ENCODE measurements around the gene GCNT3.

Gene GCNT3

DNA sequence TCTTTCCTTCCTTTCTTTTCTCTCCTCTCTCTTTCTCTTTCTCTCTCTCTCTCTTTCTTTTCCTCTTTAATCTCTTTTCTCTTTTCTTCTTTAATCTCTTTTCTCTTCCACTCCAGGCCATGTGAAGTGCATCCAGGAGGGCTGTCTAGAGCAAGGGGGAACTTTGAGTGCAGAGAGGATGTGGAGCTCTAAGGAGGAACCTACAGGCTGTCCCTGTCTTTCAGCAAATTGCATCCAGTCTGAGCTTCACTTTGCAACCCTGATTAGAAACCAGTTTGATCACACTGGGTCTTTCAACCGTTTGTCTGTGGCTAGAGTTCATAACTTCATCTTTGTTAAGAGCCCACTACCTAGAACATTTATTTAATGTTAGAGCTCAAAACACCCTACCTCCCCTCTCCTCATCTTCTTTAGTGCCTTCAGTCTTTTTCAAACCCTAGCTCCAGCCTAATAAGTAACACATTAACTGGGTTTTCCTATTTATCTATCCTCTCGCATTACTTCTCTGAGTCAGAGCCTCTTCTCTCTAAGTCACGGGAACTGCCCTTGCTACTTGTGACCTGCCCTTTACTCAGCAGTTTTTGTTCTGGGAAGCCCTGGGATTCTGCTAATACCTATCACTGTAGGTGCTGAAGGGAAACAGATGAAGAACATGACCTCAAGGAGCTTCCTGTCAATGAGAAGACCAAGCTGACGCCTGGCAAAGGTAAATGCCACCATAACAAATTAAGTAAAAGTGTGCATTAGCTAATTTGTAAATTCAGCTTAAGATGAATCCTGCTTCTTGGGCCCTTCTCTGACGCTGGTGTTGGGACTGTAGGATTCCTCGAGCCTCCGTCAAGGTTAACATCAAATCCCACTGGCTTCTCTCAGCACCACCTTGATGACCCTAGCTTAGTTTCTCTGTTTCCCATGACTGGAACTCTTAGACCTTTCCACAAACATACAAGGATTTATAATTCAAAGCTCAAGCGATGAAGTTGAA lies at the start of gene GCNT3:
Gene GCNT3, plus strand, starts transcription at position 508 of the 985 bp plus-strand sequence. CDS start 6,456 bp downstream, outside the sequence.
- DNase-seq, result no peak

DNA sequence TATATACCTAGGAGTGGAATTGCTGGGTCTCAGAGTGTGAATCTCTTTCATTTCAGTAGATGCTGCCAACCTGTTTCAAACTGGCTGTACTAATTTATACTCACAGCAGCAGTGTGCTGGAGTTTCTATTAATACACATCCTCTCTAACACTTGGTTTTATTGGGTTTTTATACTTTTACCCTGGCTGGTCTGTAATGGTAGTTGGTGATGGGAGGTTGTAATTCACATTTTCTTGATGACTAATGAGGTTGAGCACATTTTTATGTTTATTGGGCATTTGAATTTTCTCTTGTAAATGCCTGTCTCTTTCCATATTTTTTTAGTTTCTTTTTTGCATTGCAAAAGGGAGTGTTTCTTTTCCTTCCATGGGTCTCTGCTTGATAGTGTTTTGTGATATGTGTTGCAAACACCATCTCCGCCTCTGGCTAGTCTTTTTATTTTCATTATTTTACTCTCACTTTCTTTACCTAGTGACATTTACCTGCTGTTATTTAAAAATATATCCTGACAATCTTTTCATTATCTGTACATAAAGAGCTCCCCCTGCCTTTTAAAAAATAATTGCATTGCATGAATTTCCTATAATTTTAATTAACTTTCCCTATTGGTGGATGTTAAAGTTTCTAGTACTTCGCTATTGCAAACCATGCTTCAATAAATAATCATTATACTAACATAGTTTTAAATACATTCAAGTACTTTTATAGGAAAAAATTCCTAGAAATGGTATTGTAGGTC lies 49.0 kb upstream of the GCNT3 start:
- DNase-seq, result no peak

GRCh38 chr15:59565299-59565698 lies 46.3 kb upstream of the GCNT3 start:
- DNase-seq, result no peak

- DNase-seq, result no peak
Measured at GRCh38 chr15:59567324-59567723, 44.3 kb upstream of the GCNT3 start.

DNA sequence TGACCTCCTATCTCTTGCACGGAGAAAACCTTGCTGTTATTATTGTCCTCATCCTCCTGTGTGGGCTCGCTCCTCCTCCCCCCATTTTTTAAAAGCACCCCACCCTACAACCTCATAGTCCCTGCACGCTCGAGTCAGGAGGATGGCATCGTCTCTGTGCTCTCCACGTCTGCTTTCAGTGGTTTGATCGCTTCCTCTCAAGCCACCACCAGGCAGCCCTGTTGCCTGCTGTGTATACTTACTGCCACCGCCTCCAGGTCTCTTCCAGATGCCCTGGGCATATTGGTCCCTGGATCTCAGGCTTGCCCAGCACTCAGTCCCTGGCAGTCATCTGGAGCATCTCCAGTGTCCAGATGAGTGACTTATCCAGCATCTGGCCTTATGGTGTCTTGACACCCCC lies 42.1 kb upstream of the GCNT3 start:
- no peak for DNase-seq

GRCh38 chr15:59570315-59570714 lies 41.3 kb upstream of the GCNT3 start:
- DNase-seq, result no peak

DNA sequence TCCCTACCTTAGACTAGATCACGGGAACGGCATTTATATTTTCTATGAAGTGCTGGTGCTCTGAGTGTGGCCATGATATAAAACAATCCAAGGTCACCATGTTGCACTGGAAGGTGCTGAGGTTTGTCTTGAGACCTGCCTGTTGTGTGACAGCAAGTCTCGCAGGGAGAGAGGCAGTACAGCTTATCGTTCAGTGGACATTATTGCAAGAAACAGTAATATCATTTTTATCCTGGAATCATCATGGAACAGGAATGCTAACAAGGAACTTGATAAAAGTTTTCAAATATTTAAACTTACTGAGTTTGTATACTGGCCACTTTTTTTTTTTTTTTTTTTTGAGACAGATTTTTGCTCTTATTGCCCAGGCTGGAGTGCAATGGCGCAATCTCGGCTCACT lies 40.0 kb upstream of the GCNT3 start:
- DNase-seq, result no peak

- no peak for DNase-seq
Measured at GRCh38 chr15:59583088-59583487, 28.5 kb upstream of the GCNT3 start.

DNA sequence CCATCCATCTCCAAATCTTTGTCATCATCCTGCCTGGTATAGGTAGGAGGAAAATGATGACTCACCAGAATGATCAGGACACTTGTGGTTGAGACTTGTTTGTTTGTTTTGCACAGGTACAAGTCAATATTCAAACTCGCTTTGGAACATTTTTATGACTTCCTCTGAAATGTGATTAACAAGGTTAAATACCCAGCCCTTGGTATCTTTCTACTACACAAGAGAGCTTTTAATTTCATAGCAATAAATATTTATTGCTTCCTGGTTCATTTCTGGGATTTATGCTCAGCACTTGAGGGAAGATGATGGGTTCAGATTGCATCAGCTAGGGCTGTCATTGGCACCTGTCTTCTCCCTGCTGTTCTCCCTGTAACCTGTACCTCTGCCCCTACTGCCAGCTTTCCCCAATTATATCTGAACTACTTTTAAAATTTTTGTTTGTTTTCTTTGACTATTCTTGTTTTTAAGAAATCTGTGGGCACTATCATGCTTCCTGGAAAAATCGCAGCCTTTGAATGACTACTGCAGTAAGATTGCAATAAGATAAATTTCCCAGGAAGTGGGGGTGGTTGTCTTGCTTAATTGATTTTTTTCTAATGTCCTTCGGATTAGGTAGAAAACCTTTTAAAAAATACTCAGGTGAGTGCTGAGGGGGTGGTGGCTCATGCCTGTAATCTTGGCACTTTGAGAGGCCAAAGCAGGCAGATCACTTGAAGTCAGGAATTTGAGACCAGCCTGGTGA lies 24.3 kb upstream of the GCNT3 start:
- DNase-seq, result no peak

DNA sequence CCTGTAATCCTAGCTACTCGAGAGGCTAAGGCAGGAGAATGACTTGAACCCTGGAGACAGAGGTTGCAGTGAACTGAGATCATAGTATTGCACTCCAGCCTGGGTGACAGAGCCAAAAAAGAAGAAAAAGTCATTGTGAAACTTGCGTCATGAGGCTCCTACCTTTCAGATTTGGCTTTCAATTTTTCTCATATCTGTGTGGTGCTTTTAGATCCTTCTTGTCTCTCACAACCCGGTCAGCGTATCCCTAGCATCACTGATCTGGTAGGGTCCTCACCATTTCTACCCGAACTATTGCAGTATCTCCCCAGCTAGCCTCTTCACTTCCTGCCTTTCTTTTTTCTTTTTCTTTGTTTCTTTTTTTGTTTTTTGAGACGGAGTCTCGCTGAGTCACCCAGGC lies 21.6 kb upstream of the GCNT3 start:
- no peak for DNase-seq

GRCh38 chr15:59591356-59591755 lies 20.2 kb upstream of the GCNT3 start:
- DNase-seq, result no peak

DNA sequence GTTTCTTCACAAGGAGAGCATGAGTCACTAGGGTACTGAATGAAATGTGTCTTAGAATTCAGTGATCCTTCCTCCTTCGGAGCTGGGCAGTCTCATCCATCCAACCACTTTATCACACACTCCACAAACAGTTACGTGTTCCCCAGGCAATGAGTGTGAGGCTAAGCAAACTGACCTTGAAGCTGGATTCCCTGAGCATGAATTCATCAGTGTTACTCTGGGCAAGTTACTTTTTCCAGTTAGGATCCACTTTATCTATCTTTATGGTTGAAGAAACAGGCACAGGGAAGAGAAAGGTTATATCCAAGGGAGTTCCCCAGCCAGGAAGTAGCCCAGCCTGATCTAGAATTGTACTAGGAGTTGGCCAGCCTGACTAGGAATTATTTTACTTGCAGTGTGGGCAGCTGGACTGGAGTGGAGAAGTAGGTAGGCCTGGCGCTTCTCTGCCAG lies 17.1 kb upstream of the GCNT3 start:
- no peak for DNase-seq

DNA sequence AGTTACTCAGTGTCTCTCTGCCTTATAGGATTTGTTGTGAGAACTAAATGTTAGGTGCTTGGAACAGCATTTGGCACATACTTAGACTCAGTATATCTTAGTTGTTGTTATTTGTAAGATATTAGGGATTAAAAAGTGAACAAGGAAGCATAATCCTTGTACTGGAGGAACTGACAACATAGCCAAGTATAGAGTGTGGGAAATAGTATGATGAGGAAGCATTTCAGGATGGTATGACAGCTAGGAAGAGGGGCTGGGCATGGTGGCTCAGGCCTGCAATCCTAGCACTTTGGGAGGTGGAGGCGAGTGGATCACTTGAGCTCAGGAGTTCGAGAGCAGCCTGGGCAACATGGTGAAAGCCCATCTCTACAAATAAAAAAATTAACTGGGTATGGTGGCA lies 16.6 kb upstream of the GCNT3 start:
- DNase-seq, result no peak

GRCh38 chr15:59595434-59595915 lies 16.1 kb upstream of the GCNT3 start:
- DNase-seq, result no peak

GRCh38 chr15:59596640-59597039 lies 14.9 kb upstream of the GCNT3 start:
- DNase-seq, result no peak

DNA sequence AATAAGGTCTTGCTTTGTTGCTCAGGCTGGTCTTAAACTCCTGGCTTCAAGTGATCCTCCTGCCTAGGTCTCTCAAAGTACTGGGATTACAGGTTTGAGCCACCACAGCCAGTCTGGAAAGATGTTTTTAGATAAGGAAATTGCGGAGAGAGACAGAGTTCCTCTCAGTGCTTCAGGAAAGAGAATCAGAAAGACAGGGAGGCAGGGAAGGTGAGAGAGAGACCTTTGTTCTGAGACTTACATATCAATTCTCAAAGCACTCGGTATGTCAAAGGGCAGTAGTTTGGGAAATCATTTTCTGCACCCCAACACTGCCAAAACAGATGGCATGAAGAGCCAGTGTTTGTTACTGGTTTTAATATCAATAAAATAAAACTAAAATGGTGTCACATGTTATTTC lies 13.1 kb upstream of the GCNT3 start:
- no peak for DNase-seq

GRCh38 chr15:59605994-59606393 lies 5.6 kb upstream of the GCNT3 start:
- no peak for DNase-seq

DNA sequence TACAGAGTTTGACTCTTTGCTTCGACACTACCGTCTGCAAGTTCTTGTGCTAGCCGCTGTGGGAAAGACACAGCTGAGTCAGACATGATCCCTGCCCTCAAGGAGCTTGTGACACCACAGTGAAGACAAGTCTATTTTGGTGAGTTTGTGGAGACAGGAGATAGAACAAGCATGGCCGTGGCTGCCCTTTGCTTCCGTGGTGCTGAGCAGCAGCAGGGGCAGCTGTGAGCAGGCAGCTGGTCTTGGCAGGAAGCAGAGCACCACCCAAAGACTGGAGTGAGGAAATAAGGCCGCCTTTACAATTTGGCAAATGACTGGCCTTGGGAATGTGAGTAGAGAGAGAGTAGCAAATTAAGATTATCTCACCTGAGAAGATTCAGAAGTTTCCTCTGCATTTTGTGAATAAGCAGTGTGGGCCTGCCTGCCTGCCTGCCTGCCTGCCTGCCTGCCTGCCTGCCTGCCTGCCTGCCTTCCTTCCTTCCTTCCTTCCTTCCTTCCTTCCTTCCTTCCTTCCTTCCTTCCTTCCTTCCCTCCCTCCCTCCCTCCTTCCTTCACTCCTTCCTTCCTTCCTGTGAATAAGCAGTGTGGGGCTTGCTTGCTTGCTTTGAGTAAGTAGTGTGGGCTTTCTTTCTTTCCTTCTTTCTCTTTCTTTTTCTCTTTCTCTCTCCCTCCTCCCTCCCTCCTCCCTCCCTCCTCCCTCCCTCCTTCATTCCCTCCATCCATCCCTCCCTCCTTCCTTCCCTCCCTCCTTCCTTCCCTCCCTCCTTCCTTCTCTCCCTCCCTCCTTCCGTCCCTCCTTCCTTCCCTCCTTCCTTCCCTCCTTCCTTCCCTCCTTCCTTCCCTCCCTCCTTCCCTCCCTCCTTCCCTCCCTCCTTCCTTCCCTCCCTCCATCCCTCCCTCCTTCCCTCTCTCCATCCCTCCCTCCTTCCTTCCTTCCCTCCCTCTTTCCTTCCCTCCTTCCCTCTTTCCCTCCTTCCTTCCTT lies 1.6 kb upstream of the GCNT3 start:
- DNase-seq, result no peak

GRCh38 chr15:59614153-59614552 lies 2.6 kb downstream of the GCNT3 start:
- no peak for DNase-seq

- DNase-seq, result no peak
Measured at GRCh38 chr15:59615661-59616060, 4.1 kb downstream of the GCNT3 start.

DNA sequence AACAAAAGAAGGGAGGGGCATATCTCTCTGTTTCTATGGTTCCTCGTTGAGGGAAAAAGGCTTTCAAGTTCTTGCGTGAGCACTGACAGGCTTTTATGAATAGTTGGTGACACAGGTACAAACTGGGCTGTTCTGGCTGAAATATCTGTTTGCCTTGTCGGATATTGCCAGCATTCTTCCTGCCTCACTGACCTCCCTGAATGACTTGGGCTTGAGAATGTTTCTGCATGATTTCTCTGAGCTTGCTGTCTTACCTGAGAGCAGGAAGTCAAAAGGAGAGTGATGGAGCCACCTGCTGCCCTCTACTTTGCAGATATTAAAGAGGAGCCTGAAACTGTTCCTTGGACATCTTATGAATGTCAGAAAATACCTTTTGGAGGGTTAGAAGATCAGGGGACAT lies 4.8 kb downstream of the GCNT3 start:
- DNase-seq, result no peak

DNA sequence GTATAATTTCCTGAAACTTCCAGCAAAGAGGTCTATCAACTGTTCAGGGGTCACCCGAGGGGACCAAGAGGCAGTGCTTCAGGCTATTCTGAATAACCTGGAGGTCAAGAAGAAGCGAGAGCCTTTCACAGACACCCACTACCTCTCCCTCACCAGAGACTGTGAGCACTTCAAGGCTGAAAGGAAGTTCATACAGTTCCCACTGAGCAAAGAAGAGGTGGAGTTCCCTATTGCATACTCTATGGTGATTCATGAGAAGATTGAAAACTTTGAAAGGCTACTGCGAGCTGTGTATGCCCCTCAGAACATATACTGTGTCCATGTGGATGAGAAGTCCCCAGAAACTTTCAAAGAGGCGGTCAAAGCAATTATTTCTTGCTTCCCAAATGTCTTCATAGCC lies 6.8 kb downstream of the GCNT3 start:
- no peak for DNase-seq

All from activated CD8-positive, alpha-beta memory T cell treated with anti-CD3 and anti-CD28 coated beads, Interleukin-2, amount 50 U/mL, for 4 hours (primary cell).